GM12878 (cell line): Measurements from ENCODE around the gene WNT9B. TPM values are rescaled to one million over a fixed set of nuclear protein-coding genes. Genes with fewer than 3 reads are reported as not detected.

Experiments used
- ATAC-seq: fragments of 200-7000 bp; cut with Tn5 transposase; 3 replicates; pipeline ENCODE4 v1.9.1; 2020; ENCODE audit warnings: mild to moderate bottlenecking, moderate library complexity
- BruUV-seq: library from RNA; stranded (reverse); fragments of 400-500 nt; replicated peaks from 2 replicates; lab custom pipeline; 2021; lab: Mats Ljungman, UMichigan
- CTCF ChIA-PET: fragments of 300-600 bp; sonication (Branson Sonifier 250); formaldehyde crosslinking; extraction: SDS; loops from one replicate; lab custom pipeline; 2021; ENCODE audit warnings: inconsistent platforms; lab: Yijun Ruan, JAX
- POLR2A ChIA-PET: fragments of 350-600 bp; formaldehyde crosslinking; extraction: SDS; loops from one replicate; lab custom pipeline; 2021; ENCODE audit warnings: inconsistent platforms; lab: Charles Lee
- RAD21 ChIA-PET: fragments of 300-600 bp; sonication (Branson Sonifier 250); formaldehyde crosslinking; loops from one replicate; lab custom pipeline; 2023; ENCODE audit warnings: antibody characterized with exemption; ENCODE audit not compliant: unreplicated experiment; lab: Charles Lee
- SMC1A ChIA-PET: fragments of 300-600 bp; sonication (Branson Sonifier 250); formaldehyde crosslinking; loops from one replicate; lab custom pipeline; 2023; ENCODE audit not compliant: unreplicated experiment, uncharacterized antibody; lab: Charles Lee
- DNase-seq: peaks from one replicate; pipeline ENCODE4 v3.0.0-alpha.2; 2011; ENCODE audit warnings: low read depth, low spot score
- FAIRE-seq: peaks from 3 replicates; lab custom pipeline; 2011; peaks lifted over from hg19 to GRCh38; lab: Jason Lieb, UNC
- H2AFZ ChIP-seq: 2 replicates; pipeline ENCODE4 v1.6.0; 2011; ENCODE audit warnings: low read depth, low read length, control low read depth; ENCODE audit not compliant: control insufficient read depth
- H3K27ac ChIP-seq: 2 replicates; pipeline ENCODE4 v1.5.1; 2011; ENCODE audit warnings: control low read depth; ENCODE audit not compliant: control insufficient read depth, insufficient read depth
- H3K27me3 ChIP-seq, 2 experiments: replicated peaks in 1 of 2; 2 replicates each; pipeline versions ENCODE4 v1.6.0 to v1.6.1; 2011; ENCODE audit warnings: low read length in 1 of 2; ENCODE audit not compliant: control insufficient read depth in 2 of 2, insufficient read depth in 2 of 2
- H3K36me3 ChIP-seq, 2 experiments: 2 replicates each; pipeline ENCODE4 v1.5.1; 2011; ENCODE audit warnings: low read length in 1 of 2; ENCODE audit not compliant: control insufficient read depth in 2 of 2, insufficient read depth in 2 of 2
- H3K4me1 ChIP-seq: 2 replicates; pipeline ENCODE4 v1.6.1; 2011; ENCODE audit warnings: mild to moderate bottlenecking, low read length, moderate library complexity, mixed read lengths; ENCODE audit not compliant: control insufficient read depth, insufficient read depth
- H3K4me2 ChIP-seq: 2 replicates; pipeline ENCODE4 v1.6.0; 2011; ENCODE audit warnings: control low read depth; ENCODE audit not compliant: control insufficient read depth, insufficient read depth
- H3K4me3 ChIP-seq: fragments of 200-600 bp; sonication (generic); 2 replicates; pipeline ENCODE4 v1.5.1; 2016
- H3K79me2 ChIP-seq: 2 replicates; pipeline ENCODE4 v1.6.0; 2011; ENCODE audit warnings: low read length; ENCODE audit not compliant: control insufficient read depth, insufficient read depth
- H3K9ac ChIP-seq: 2 replicates; pipeline ENCODE4 v1.8.0; 2011; ENCODE audit warnings: low read length, control low read depth, mixed read lengths; ENCODE audit not compliant: control insufficient read depth, insufficient read depth
- H3K9me3 ChIP-seq: replicated peaks from 3 replicates; pipeline ENCODE4 v1.5.1; 2011; ENCODE audit warnings: mild to moderate bottlenecking, low read length; ENCODE audit not compliant: control insufficient read depth, insufficient read depth
- H4K20me1 ChIP-seq: 2 replicates; pipeline ENCODE4 v1.6.0; 2011; ENCODE audit not compliant: control insufficient read depth, insufficient read depth
- ASH2L ChIP-seq: fragments of 300-600, 200-600 bp; sonication (generic); IDR thresholded peaks from 2 replicates; pipeline ENCODE4 v1.6.1; 2017; ENCODE audit warnings: low read depth, mild to moderate bottlenecking, borderline replicate concordance
- CHD4 ChIP-seq: fragments of 200-600 bp; sonication (generic); IDR thresholded peaks from 2 replicates; pipeline ENCODE4 v1.6.1; 2016; ENCODE audit warnings: mild to moderate bottlenecking
- E2F8 ChIP-seq: fragments of 450-650 bp; IDR thresholded peaks from 2 replicates; pipeline ENCODE4 v1.6.1; 2018; ENCODE audit warnings: mild to moderate bottlenecking, low read depth, moderate library complexity; ENCODE audit not compliant: partially characterized antibody
- E4F1 ChIP-seq: fragments of 450-650 bp; IDR thresholded peaks from 2 replicates; pipeline ENCODE4 v1.6.1; 2018; ENCODE audit warnings: borderline replicate concordance, mild to moderate bottlenecking; ENCODE audit not compliant: partially characterized antibody
- EGR1 ChIP-seq, 2 experiments: IDR thresholded peaks; 1 replicate in 1 of 2; 2 replicates in 1 of 2; pipeline ENCODE4 v1.6.1; 2011 to 2012; ENCODE audit warnings: low read depth in 2 of 2, low read length in 2 of 2, borderline replicate concordance in 1 of 2, mild to moderate bottlenecking in 1 of 2, moderate library complexity in 1 of 2
- IRF3 ChIP-seq: fragments of 450-650 bp; IDR thresholded peaks from 2 replicates; pipeline ENCODE4 v1.6.1; 2014; ENCODE audit warnings: mild to moderate bottlenecking
- NKRF ChIP-seq: fragments of 450-650 bp; conservative IDR thresholded peaks from 2 replicates; pipeline ENCODE4 v1.6.1; 2017; ENCODE audit warnings: mild to moderate bottlenecking, moderate library complexity
- SREBF1 ChIP-seq: IDR thresholded peaks from 2 replicates; pipeline ENCODE4 v1.6.1; 2012; ENCODE audit warnings: mild to moderate bottlenecking, low read length
- STAT1 ChIP-seq: fragments of 450-650 bp; conservative IDR thresholded peaks from 2 replicates; pipeline ENCODE4 v1.6.1; 2014; ENCODE audit warnings: antibody characterized with exemption, mild to moderate bottlenecking
- ZBTB11 ChIP-seq: fragments of 450-650 bp; formaldehyde crosslinking; IDR thresholded peaks from 2 replicates; pipeline ENCODE4 v1.5.0; 2022; ENCODE audit warnings: mild to moderate bottlenecking, missing genetic modification characterization
- WGBS: methylation state at CpG from one replicate; pipeline ENCODE4 v1.1.6; 2016; ENCODE audit warnings: low lambda C conversion rate; ENCODE audit not compliant: insufficient replicate concordance, insufficient coverage; ENCODE audit errors: missing lambda C conversion rate; 5-methylcytosine and 5-hydroxymethylcytosine counted together
- in situ Hi-C: fragments of 300-500 bp; cut with MboI; formaldehyde crosslinking; loops from 9 replicates; pipeline ENCODE4 v1.14.3; 2018; ENCODE audit warnings: mixed read lengths
- intact Hi-C: fragments of 100-400 bp; cut with micrococcal nuclease; formaldehyde crosslinking; loops from one replicate; pipeline ENCODE4 v1.14.2; 2022; ENCODE audit not compliant: unreplicated experiment
- polyA plus RNA-seq, 11 experiments: library from polyadenylated mRNA; depleted of rRNA in 4 of 11; unstranded in 6 of 11; stranded (reverse) in 5 of 11; fragments of >200 nt; fragmentation: Nextera tagmentation in 4 of 11; fragmentation: Illumina TruSeq in 1 of 11; extraction: Ambion mirVana in 4 of 11; extraction: Trizol in 1 of 11; gene quantifications; 1 replicate in 1 of 11; 2 replicates in 10 of 11; pipeline versions ENCODE4 v1.2.1 to v1.2.3, GENCODE V29; 2011 to 2016; ENCODE audit warnings: inconsistent platforms in 2 of 11, missing spikeins in 2 of 11, low read depth in 1 of 11
- total RNA-seq, 4 experiments: library from RNA; depleted of rRNA in 3 of 4; stranded (reverse); fragments of >200 nt in 3 of 4; fragmentation: Illumina TruSeq in 1 of 4; extraction: Trizol in 1 of 4; gene quantifications; 2 replicates each; pipeline versions ENCODE4 v1.2.1 to v1.2.3, GENCODE V29; 2013 to 2021

WNT9B gene
- total and polyA plus RNA-seq, 10 of the 15 experiments (the other 5 are each of a cell fraction or from before 2014, with no cell fraction given): not detected

GRCh38 chr17:46863383-46864121 lies 12.2 kb downstream of the WNT9B start:
- H3K4me1 ChIP-seq: no peaks in the 10 kb centered on the region
- in situ Hi-C loops: loop anchor here (5.0 kb wide), 1 partner anchor 49 kb away; no protein-coding TSS in a partner anchor
- ChIA-PET SMC1A (no interaction called here), CTCF (no interaction called here), RAD21 (no interaction called here), POLR2A (no interaction called here)
- H3K27me3 ChIP-seq: peaks cover 0 to 2% of the 10 kb centered on the region in 2 experiments; a peak in 2 of 4 replicates
- no peak overlapping the region for H3K27ac ChIP-seq
- no peak overlapping the region for H3K4me3 ChIP-seq
- H2AFZ ChIP-seq: no peak overlapping the region
- DNase-seq (no peak), FAIRE-seq (no peak), ATAC-seq (no peak)
- WGBS: 36% methylated on average over 8 of the region's 8 CpGs
- H3K79me2 ChIP-seq: no peaks in the 10 kb centered on the region
- H3K4me2 ChIP-seq: no peak overlapping the region
- H4K20me1 ChIP-seq: no peaks in the 10 kb centered on the region
- no peaks in the 10 kb centered on the region for H3K9me3 ChIP-seq
- intact Hi-C loops: no loop called here
- no peaks in the 10 kb centered on the region for H3K36me3 ChIP-seq
- no peak overlapping the region for H3K9ac ChIP-seq
- BruUV-seq: no TSS peak
- TF ChIP-seq NKRF (no peak), E4F1 (no peak), IRF3 (no peak), EGR1 (IDR thresholded peaks at IDR 0.05; ENCODE audit: borderline replicate concordance in 1 of 2, low read depth in 2 of 2, low read length in 2 of 2) (no peak), ZBTB11 (CRISPR knock-in tag) (no peak), SREBF1 (no peak), E2F8 (no peak), STAT1 (no peak), CHD4 (no peak), ASH2L (no peak)
